Sigmoid colon (tissue), 7 donors: ENCODE measurements around the gene DHRS4. TPM values are rescaled to one million over a fixed set of nuclear protein-coding genes. Genes with fewer than 3 reads are reported as not detected.

Source experiments
- DNase-seq: peaks from one replicate; pipeline ENCODE4 v3.0.0-alpha.2; 2019
- H3K27ac ChIP-seq, 4 donors: fragments of 200-600 bp; sonication (generic); one replicate each; pipeline ENCODE4 v1.5.1; 2016 to 2019; ENCODE audit warnings: mild to moderate bottlenecking in 1 of 4
- H3K27me3 ChIP-seq, 3 donors: fragments of 200-600 bp; sonication (generic); one replicate each; pipeline ENCODE4 v1.5.1; 2019; ENCODE audit warnings: mild to moderate bottlenecking in 1 of 3
- H3K36me3 ChIP-seq, 4 donors: fragments of 200-600 bp; sonication (generic); one replicate each; pipeline ENCODE4 v1.5.1; 2016 to 2019
- H3K4me1 ChIP-seq, 4 donors: fragments of 200-600 bp; sonication (generic); one replicate each; pipeline ENCODE4 v1.5.1; 2017 to 2019
- H3K4me3 ChIP-seq, 4 donors: fragments of 200-600 bp; sonication (generic); one replicate each; pipeline ENCODE4 v1.5.1; 2017 to 2019; ENCODE audit warnings: mild to moderate bottlenecking in 2 of 4, moderate library complexity in 1 of 4
- H3K9me3 ChIP-seq, 4 donors: fragments of 200-600 bp in 3 of 4; sonication (generic) in 3 of 4; one replicate each; pipeline versions ENCODE4 v1.5.1 to v1.6.1; 2013 to 2019
- CTCF ChIP-seq, 4 experiments: fragments of 450-650 bp in 3 of 4; fragments of 200-600 bp in 1 of 4; IDR thresholded peaks; one replicate each; pipeline ENCODE4 v1.5.1; 2016 to 2019; ENCODE audit warnings: antibody characterized with exemption in 4 of 4, mild to moderate bottlenecking in 3 of 4, moderate library complexity in 2 of 4
- EP300 ChIP-seq, 4 donors: sonication (generic); formaldehyde crosslinking; IDR thresholded peaks; one replicate each; pipeline ENCODE4 v1.6.1; 2017; ENCODE audit warnings: antibody characterized with exemption in 4 of 4
- POLR2A ChIP-seq, 2 donors: fragments of 450-650 bp; IDR thresholded peaks; one replicate each; pipeline ENCODE4 v1.6.1; 2016; ENCODE audit warnings: antibody characterized with exemption in 2 of 2, mild to moderate bottlenecking in 2 of 2, moderate library complexity in 2 of 2
- POLR2AphosphoS5 ChIP-seq, 4 donors: sonication (generic); formaldehyde crosslinking; IDR thresholded peaks; one replicate each; pipeline ENCODE4 v1.6.1; 2017; ENCODE audit warnings: antibody characterized with exemption in 4 of 4
- WGBS, 2 donors: extraction: QIAGEN DNeasy Blood & Tissue Kit; methylation state at CpG; one replicate each; pipeline ENCODE4 v1.1.7; 2013; 5-methylcytosine and 5-hydroxymethylcytosine counted together
- intact Hi-C: fragments of 100-400 bp; cut with DNase I; formaldehyde crosslinking; loops from one replicate; pipeline ENCODE4 v1.15.1; 2023
- polyA plus RNA-seq, 3 donors: library from polyadenylated mRNA; stranded (reverse); fragments of 200-250 nt; gene quantifications; one replicate each; pipeline ENCODE4 v1.2.3, GENCODE V29; 2013
- total RNA-seq, 4 donors: library from RNA; depleted of rRNA; stranded (reverse); fragments of >200 nt; gene quantifications; one replicate each; pipeline ENCODE4 v1.1.0, GENCODE V29; 2016
- donor health status: healthy with polysubstance abuse.
- donor health status: Bipolar disorder and iron deficiency.
- donor health status: healthy.

DHRS4 gene
- total and polyA plus RNA-seq, 7 donors, result 23.8 to 87.1 (median 52.4) TPM

DNA sequence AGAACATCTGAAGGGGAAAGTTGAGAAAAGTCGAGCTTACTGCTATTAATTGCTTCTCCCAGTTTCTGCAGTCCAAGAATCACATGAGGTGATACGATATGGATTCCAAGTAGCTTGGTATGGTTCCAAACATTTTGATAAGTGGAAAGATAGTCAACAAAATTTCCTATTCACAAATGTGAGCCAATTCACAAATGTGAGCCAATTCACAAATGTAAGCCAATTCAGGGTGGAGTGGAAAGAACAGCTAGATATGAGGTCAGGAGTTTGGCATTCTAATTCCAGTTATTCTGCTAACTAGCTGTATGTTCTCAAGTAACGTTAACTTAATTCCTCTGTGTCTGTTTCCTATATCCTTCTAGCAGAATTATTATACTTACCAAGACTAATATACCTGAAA lies 37.6 kb upstream of the DHRS4 start:
- Histone ChIP-seq H3K4me1 (peaks cover 0 to 16% (median 3%) of the 10 kb centered on the region in 4 donors), H3K27me3 (no peaks in the 10 kb centered on the region), H3K36me3 (no peaks in the 10 kb centered on the region), H3K4me3 (no peak overlapping the region), H3K9me3 (no peaks in the 10 kb centered on the region), H3K27ac (peak overlapping the region in 3 of 4 donors; percentile 32 to 59 (median 45))
- 73 to 75% methylated on average over 3 of the region's 3 CpGs for WGBS, 2 donors
- no peak for DNase-seq
- no peak for TF ChIP-seq POLR2A (IDR thresholded peaks at IDR 0.05)
- TF ChIP-seq EP300 (IDR thresholded peaks at IDR 0.05), result no peak
- no peak for TF ChIP-seq POLR2AphosphoS5 (IDR thresholded peaks at IDR 0.05)
- TF ChIP-seq CTCF (IDR thresholded peaks at IDR 0.05), result no peak
- intact Hi-C loops, result no loop called here

- Histone ChIP-seq H3K27ac (peak overlapping the region in 2 of 4 donors; percentile 32 to 59), H3K27me3 (no peaks in the 10 kb centered on the region), H3K4me3 (no peak overlapping the region), H3K4me1 (peaks cover 0 to 16% (median 3%) of the 10 kb centered on the region in 4 donors), H3K9me3 (no peaks in the 10 kb centered on the region), H3K36me3 (no peaks in the 10 kb centered on the region)
- 81 to 82% methylated on average over 5 of the region's 5 CpGs for WGBS, 2 donors
- TF ChIP-seq CTCF (IDR thresholded peaks at IDR 0.05) (no peak), POLR2A (IDR thresholded peaks at IDR 0.05) (no peak), POLR2AphosphoS5 (IDR thresholded peaks at IDR 0.05) (no peak), EP300 (IDR thresholded peaks at IDR 0.05) (no peak)
- intact Hi-C loops, result no loop called here
- no peak for DNase-seq
These were observed 37.1 kb upstream of the DHRS4 start for GRCh38 chr14:23916446-23916845.

DNA sequence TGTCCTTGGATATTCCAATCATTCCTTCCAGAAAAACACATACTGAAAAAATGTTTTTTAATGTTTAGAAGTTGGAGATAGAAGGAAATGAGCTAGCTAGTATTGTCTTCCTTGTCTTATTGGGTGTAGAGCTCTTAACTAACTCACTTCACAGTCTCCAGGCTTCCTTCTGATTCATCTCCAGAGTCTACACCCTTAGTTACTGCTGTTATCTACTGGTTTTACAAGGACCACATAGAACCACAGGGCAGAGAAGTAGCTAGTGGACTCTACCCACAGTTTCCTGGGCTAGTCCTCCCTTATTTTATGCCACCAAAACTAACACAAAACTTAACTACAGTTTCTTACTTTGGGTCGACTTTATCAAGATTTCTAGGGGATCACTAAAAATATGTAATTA lies 31.0 kb upstream of the DHRS4 start:
- 69 to 76% methylated on average over 1 of the region's 1 CpG for WGBS, 2 donors
- no peak for TF ChIP-seq POLR2AphosphoS5 (IDR thresholded peaks at IDR 0.05)
- no peak for TF ChIP-seq POLR2A (IDR thresholded peaks at IDR 0.05)
- no peaks in the 10 kb centered on the region for H3K4me1 ChIP-seq
- no peak overlapping the region for H3K4me3 ChIP-seq
- H3K27me3 ChIP-seq, result no peaks in the 10 kb centered on the region
- intact Hi-C loops, result no loop called here
- H3K36me3 ChIP-seq, result no peaks in the 10 kb centered on the region
- DNase-seq, result no peak
- H3K27ac ChIP-seq, result no peak overlapping the region
- no peaks in the 10 kb centered on the region for H3K9me3 ChIP-seq

DNA sequence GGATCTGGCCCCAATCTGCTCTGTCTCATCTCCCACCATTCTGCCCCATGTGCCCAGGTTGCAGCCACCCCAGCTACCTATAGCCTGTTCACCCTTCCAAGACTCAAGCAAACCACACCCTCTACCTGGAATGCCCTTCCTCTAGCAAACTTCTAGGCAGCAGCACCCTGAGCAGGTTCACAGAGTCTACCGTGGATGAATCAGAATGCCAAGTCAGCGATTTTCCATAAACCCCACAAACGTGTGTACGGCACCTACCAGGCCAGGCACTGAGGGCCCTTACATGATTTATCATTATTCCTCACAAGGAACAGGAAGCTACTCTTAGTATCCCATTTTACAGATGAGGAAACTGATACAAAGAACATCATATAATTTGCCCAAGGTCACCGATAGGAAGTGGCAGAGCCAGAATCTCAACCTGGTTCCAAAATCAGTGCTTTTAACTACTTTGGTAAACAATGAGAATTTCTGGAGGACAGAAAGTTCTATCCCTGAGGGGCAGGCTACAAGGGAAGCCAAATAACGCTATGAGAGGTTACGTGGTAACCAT lies 28.0 kb upstream of the DHRS4 start:
- Histone ChIP-seq H3K36me3 (no peaks in the 10 kb centered on the region), H3K4me1 (peaks cover 0 to 13% (median 11%) of the 10 kb centered on the region in 4 donors), H3K27me3 (no peaks in the 10 kb centered on the region), H3K9me3 (no peaks in the 10 kb centered on the region), H3K4me3 (no peak overlapping the region), H3K27ac (no peak overlapping the region)
- no peak for DNase-seq
- TF ChIP-seq POLR2AphosphoS5 (IDR thresholded peaks at IDR 0.05), result no peak
- no peak for TF ChIP-seq POLR2A (IDR thresholded peaks at IDR 0.05)
- no peak for TF ChIP-seq CTCF (IDR thresholded peaks at IDR 0.05)
- no peak for TF ChIP-seq EP300 (IDR thresholded peaks at IDR 0.05)
- WGBS, 2 donors, result 94% methylated on average over 7 of the region's 7 CpGs
- intact Hi-C loops, result no loop called here

- H3K4me1 ChIP-seq, result peaks cover 0 to 22% (median 18%) of the 10 kb centered on the region in 4 donors
- H3K27me3 ChIP-seq, result no peaks in the 10 kb centered on the region
- H3K27ac ChIP-seq, result no peak overlapping the region
- no peak for DNase-seq
- H3K9me3 ChIP-seq, result no peaks in the 10 kb centered on the region
- 86 to 96% methylated on average over 11 of the region's 11 CpGs for WGBS, 2 donors
- H3K36me3 ChIP-seq, result no peaks in the 10 kb centered on the region
- intact Hi-C loops, result no loop called here
- TF ChIP-seq POLR2AphosphoS5 (IDR thresholded peaks at IDR 0.05) (no peak), POLR2A (IDR thresholded peaks at IDR 0.05) (no peak), CTCF (IDR thresholded peaks at IDR 0.05) (no peak), EP300 (IDR thresholded peaks at IDR 0.05) (no peak)
- H3K4me3 ChIP-seq, result no peak overlapping the region
These were observed 27.0 kb upstream of the DHRS4 start for GRCh38 chr14:23926543-23926942.
